Osteocyte (in vitro differentiated cells): ENCODE results near the gene NKAPD1. TPM values are rescaled to one million over a fixed set of nuclear protein-coding genes. Genes with fewer than 3 reads are reported as not detected.
"Not testable (repeated sequence)": the region's sequence is repeated elsewhere in the genome, so short reads cannot be mapped to it uniquely, and the experiment has no call there.

Experiments used
- DNase-seq: peaks from one replicate; pipeline ENCODE4 v3.0.0; 2021; ENCODE audit warnings: mixed read lengths; ENCODE audit not compliant: unreplicated experiment; ENCODE audit errors: extremely low spot score
- H3K27ac Mint-ChIP-seq: one replicate; pipeline ENCODE4 v1.8.0; 2021; ENCODE audit warnings: mild to moderate bottlenecking, mixed read lengths; ENCODE audit not compliant: unreplicated experiment
- H3K27me3 Mint-ChIP-seq: one replicate; pipeline ENCODE4 v1.8.0; 2021; ENCODE audit warnings: mixed read lengths; ENCODE audit not compliant: unreplicated experiment
- H3K36me3 Mint-ChIP-seq: one replicate; pipeline ENCODE4 v1.8.0; 2021; ENCODE audit warnings: mixed read lengths; ENCODE audit not compliant: unreplicated experiment
- H3K4me1 Mint-ChIP-seq: one replicate; pipeline ENCODE4 v1.8.0; 2021; ENCODE audit warnings: mixed read lengths; ENCODE audit not compliant: unreplicated experiment
- H3K4me3 Mint-ChIP-seq: one replicate; pipeline ENCODE4 v1.8.0; 2021; ENCODE audit warnings: mild to moderate bottlenecking, moderate library complexity, mixed read lengths; ENCODE audit not compliant: unreplicated experiment
- H3K9me3 Mint-ChIP-seq: one replicate; pipeline ENCODE4 v1.8.0; 2021; ENCODE audit warnings: mixed read lengths; ENCODE audit not compliant: unreplicated experiment
- long read RNA-seq: library from polyadenylated mRNA; unstranded; transcript quantifications from one replicate; pipeline ENCODE4 v2.0.0, GENCODE V29; 2021
- total RNA-seq: library from RNA; stranded (reverse); gene quantifications from 2 replicates; pipeline ENCODE4 v1.2.1, GENCODE V29; 2021
- TF ChIP-seq, protein P1 (sequence below): fragments of 200-600 bp; sonication (generic); IDR thresholded peaks from 2 replicates; pipeline ENCODE4 v1.5.0; 2021; ENCODE audit warnings: antibody characterized with exemption, mild to moderate bottlenecking, moderate library complexity

NKAPD1 gene, protein sequence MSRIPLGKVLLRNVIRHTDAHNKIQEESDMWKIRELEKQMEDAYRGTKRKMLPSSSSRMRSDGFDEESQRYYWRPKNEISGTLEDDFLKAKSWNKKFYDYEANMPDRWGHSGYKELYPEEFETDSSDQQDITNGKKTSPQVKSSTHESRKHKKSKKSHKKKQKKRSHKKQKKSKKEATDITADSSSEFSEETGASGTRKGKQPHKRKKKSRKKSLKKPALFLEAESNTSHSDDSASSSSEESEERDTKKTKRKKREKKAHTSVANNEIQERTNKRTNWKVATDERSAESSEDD
- 23.1 and 24.6 TPM in 2 replicates for total RNA-seq
- long read RNA-seq, transcript NKAPD1-202 (6 exons, 3,669 nt): major isoform, 14 of 57 reads
- long read RNA-seq, partial matches to known transcripts: 24 of 57 reads
- long read RNA-seq, other reads (novel, unspliced or antisense): 13 of 57 reads

GRCh38 chr11:112073941-112074811 lies at the start of gene NKAPD1, which contains the start of gene PIH1D2:
TSS of gene NKAPD1 (plus strand) at chr11:112074299. CDS start at chr11:112075575, 1,276 bp downstream.
TSS of gene PIH1D2 (minus strand) at chr11:112074017. CDS start at chr11:112073174, 843 bp downstream.
- peak within 1 kb of the TSS; percentile 100 for H3K27ac Mint-ChIP-seq
- H3K36me3 Mint-ChIP-seq: peaks cover 14% of the 10 kb centered on the region
- DNase-seq: peak; percentile 90
- peaks cover 30% of the 10 kb centered on the region for H3K4me1 Mint-ChIP-seq
- no peaks in the 10 kb centered on the region for H3K9me3 Mint-ChIP-seq
- H3K4me3 Mint-ChIP-seq: peak within 1 kb of the TSS; percentile 98
- TF ChIP-seq, protein P1, sequence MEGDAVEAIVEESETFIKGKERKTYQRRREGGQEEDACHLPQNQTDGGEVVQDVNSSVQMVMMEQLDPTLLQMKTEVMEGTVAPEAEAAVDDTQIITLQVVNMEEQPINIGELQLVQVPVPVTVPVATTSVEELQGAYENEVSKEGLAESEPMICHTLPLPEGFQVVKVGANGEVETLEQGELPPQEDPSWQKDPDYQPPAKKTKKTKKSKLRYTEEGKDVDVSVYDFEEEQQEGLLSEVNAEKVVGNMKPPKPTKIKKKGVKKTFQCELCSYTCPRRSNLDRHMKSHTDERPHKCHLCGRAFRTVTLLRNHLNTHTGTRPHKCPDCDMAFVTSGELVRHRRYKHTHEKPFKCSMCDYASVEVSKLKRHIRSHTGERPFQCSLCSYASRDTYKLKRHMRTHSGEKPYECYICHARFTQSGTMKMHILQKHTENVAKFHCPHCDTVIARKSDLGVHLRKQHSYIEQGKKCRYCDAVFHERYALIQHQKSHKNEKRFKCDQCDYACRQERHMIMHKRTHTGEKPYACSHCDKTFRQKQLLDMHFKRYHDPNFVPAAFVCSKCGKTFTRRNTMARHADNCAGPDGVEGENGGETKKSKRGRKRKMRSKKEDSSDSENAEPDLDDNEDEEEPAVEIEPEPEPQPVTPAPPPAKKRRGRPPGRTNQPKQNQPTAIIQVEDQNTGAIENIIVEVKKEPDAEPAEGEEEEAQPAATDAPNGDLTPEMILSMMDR: peak; percentile 28
- no peaks in the 10 kb centered on the region for H3K27me3 Mint-ChIP-seq

- TF ChIP-seq, protein P1: no peak
- Mint-ChIP-seq H3K36me3 (peaks cover 24% of the 10 kb centered on the region), H3K4me1 (peaks cover 19% of the 10 kb centered on the region), H3K9me3 (no peaks in the 10 kb centered on the region), H3K27ac (peak within 1 kb of the TSS; percentile 95), H3K4me3 (peak within 1 kb of the TSS; percentile 99), H3K27me3 (no peaks in the 10 kb centered on the region)
- peak; percentile 88 for DNase-seq
These were observed 49.1 kb upstream of the NKAPD1 start, which contains the start of gene DLAT for GRCh38 chr11:112024773-112025678. TSS of gene DLAT (plus strand) at chr11:112025408. CDS start at chr11:112025473, 65 bp downstream.

DNA sequence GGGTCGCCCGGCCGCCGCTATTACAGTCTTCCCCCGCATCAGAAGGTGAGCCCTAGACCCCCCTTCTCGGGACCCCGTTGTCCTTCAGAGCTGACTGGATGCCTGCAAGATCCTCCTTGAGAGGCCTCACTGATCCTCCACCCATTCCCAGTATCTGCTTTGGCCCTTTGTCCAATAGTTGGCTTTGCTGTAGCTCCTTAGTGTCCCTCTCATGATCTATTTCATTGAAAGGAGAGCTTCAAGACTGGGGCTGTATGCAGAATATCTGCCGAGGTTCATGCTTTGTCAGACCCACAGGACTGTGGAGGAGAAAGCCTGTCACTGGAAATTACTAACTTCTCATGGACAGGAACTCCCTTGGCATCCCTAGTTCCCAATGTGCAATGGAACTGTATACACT lies 48.4 kb upstream of the NKAPD1 start:
- no peak for DNase-seq
- peaks cover 19% of the 10 kb centered on the region for H3K4me1 Mint-ChIP-seq
- no peaks in the 10 kb centered on the region for H3K9me3 Mint-ChIP-seq
- H3K27ac Mint-ChIP-seq: peak overlapping the region; percentile 95
- TF ChIP-seq, protein P1: no peak
- no peaks in the 10 kb centered on the region for H3K27me3 Mint-ChIP-seq
- peaks cover 21% of the 10 kb centered on the region for H3K36me3 Mint-ChIP-seq
- peak overlapping the region; percentile 99 for H3K4me3 Mint-ChIP-seq

- Mint-ChIP-seq H3K4me1 (peaks cover 19% of the 10 kb centered on the region), H3K36me3 (peaks cover 21% of the 10 kb centered on the region)
- not testable (repeated sequence) for H3K4me3 Mint-ChIP-seq, H3K9me3 Mint-ChIP-seq, H3K27ac Mint-ChIP-seq, DNase-seq, H3K27me3 Mint-ChIP-seq
These were observed 47.2 kb upstream of the NKAPD1 start for GRCh38 chr11:112026784-112027410.
